SK-N-SH (cell line): ENCODE results near the gene CTSZ.
"Not testable (repeated sequence)": the region's sequence is repeated elsewhere in the genome, so short reads cannot be mapped to it uniquely, and the experiment has no call there.

Source experiments
- CHD2 ChIP-seq: fragments of 150-350 bp; IDR thresholded peaks from 2 replicates; pipeline ENCODE4 v1.6.1; 2018; ENCODE audit warnings: low read length; ENCODE audit not compliant: partially characterized antibody
- TF ChIP-seq, protein P1 (sequence below): IDR thresholded peaks from 2 replicates; pipeline ENCODE4; 2012

GRCh38 chr20:59011874-59012157, 4.8 kb upstream of the CTSZ start:
- TF ChIP-seq CHD2, result not testable (repeated sequence)
- TF ChIP-seq, protein P1, sequence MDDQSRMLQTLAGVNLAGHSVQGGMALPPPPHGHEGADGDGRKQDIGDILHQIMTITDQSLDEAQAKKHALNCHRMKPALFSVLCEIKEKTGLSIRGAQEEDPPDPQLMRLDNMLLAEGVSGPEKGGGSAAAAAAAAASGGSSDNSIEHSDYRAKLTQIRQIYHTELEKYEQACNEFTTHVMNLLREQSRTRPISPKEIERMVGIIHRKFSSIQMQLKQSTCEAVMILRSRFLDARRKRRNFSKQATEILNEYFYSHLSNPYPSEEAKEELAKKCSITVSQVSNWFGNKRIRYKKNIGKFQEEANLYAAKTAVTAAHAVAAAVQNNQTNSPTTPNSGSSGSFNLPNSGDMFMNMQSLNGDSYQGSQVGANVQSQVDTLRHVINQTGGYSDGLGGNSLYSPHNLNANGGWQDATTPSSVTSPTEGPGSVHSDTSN, result not testable (repeated sequence)
